K562 (cell line): Measurements from ENCODE around the gene ATP6V1G2. TPM values are rescaled to one million over a fixed set of nuclear protein-coding genes. Genes with fewer than 3 reads are reported as not detected.
A peak's percentile ranks its signal among the peaks of the same experiment; 100 is the strongest.

ENCODE experiments used
- JUN ChIP-seq, 2 experiments: sonication (generic) in 1 of 2; formaldehyde crosslinking in 1 of 2; IDR thresholded peaks; 2 replicates each; pipeline versions ENCODE4 v1.6.1 to v1.8.0; 2012 to 2022; ENCODE audit warnings: borderline replicate concordance in 2 of 2, mild to moderate bottlenecking in 2 of 2, improper control_type of control experiment in 1 of 2, low read depth in 1 of 2, low read length in 1 of 2, missing genetic modification reagents in 1 of 2
- MITF ChIP-seq: IDR thresholded peaks from 2 replicates; pipeline ENCODE4 v1.6.1; 2014; ENCODE audit warnings: antibody characterized with exemption
- MTA3 ChIP-seq: fragments of 450-650 bp; formaldehyde crosslinking; IDR thresholded peaks from 2 replicates; pipeline ENCODE4 v1.6.1; 2017; ENCODE audit warnings: mild to moderate bottlenecking, borderline replicate concordance
- ZHX1 ChIP-seq: fragments of 150-350 bp; conservative IDR thresholded peaks from 2 replicates; pipeline ENCODE4 v1.6.1; 2014; ENCODE audit warnings: low read length
- ZNF639 ChIP-seq, 2 experiments: fragments of 200-800 bp in 1 of 2; sonication (Bioruptor generic) in 1 of 2; sonication (generic) in 1 of 2; formaldehyde crosslinking in 1 of 2; IDR thresholded peaks in 1 of 2; conservative IDR thresholded peaks in 1 of 2; 2 replicates each; pipeline versions ENCODE4 v1.5.0 to v1.6.1; 2016 to 2020; ENCODE audit warnings: missing compliant biosample characterization in 1 of 2, missing genetic modification characterization in 1 of 2, missing genetic modification reagents in 1 of 2
- polyA plus RNA-seq, 8 experiments: library from polyadenylated mRNA; depleted of rRNA in 4 of 8; stranded (reverse) in 5 of 8; unstranded in 3 of 8; fragments of >200 nt; fragmentation: Nextera tagmentation in 2 of 8; fragmentation: Illumina TruSeq in 1 of 8; extraction: Ambion mirVana in 2 of 8; extraction: Trizol in 1 of 8; gene quantifications; 2 replicates each; pipeline versions ENCODE4 v1.2.1 to v1.2.3, GENCODE V29; 2011 to 2014; ENCODE audit warnings: inconsistent platforms in 1 of 8, missing spikeins in 1 of 8
- total RNA-seq, 7 experiments: library from RNA; depleted of rRNA in 6 of 7; stranded (reverse); fragments of >200 nt in 6 of 7; fragmentation: Illumina TruSeq in 2 of 7; extraction: Trizol in 2 of 7; gene quantifications; 2 replicates each; pipeline versions ENCODE4 v1.2.1 to v1.2.3, GENCODE V29; 2011 to 2021; ENCODE audit warnings: low replicate concordance in 1 of 7
- TF ChIP-seq, protein P1 (sequence below), 2 experiments: fragments of 450-650 bp in 1 of 2; sonication (generic) in 1 of 2; formaldehyde crosslinking in 1 of 2; IDR thresholded peaks; 2 replicates each; pipeline versions ENCODE4 v1.7.1 to v1.9.0; 2016 to 2022; ENCODE audit warnings: inconsistent platforms in 1 of 2, mild to moderate bottlenecking in 1 of 2, missing genetic modification reagents in 1 of 2

The ATP6V1G2 gene
- total and polyA plus RNA-seq, 9 of the 15 experiments (the other 6 are each of a cell fraction or from before 2014, with no cell fraction given) = 0.14 to 1.5 (median 0.33) TPM

DNA sequence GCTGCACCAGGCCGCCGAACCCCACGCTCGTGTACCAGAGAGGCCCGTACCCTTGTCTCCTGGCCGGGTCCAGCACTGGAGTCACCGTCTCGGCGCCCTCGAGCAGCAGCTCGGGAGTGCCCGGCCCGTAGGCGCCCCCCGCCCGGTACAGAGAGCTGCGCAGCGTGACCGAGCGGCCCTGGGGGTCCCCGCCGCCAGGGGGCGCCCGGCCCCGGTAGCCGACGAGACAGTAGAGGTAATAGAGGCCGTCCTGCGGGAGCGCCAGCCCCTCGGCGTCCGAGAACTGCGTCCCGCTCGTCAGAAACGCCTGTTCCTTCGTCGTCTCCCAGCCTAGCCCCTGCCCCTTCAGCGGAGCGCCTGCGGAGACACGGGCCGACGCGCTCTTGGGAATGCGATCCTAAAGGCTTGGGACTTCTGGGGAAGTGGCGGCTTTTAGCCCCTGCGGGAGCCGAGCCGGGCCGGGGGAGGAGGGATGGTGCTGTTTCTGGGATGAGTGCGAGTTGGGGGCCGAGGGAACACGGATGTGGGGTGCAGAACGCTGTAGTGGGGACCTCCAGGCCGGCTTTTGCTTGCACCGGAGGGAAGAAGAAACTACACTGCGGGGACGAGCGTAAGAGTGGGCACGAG lies 34.5 kb upstream of the ATP6V1G2 start (continued):
- TF ChIP-seq, protein P1, sequence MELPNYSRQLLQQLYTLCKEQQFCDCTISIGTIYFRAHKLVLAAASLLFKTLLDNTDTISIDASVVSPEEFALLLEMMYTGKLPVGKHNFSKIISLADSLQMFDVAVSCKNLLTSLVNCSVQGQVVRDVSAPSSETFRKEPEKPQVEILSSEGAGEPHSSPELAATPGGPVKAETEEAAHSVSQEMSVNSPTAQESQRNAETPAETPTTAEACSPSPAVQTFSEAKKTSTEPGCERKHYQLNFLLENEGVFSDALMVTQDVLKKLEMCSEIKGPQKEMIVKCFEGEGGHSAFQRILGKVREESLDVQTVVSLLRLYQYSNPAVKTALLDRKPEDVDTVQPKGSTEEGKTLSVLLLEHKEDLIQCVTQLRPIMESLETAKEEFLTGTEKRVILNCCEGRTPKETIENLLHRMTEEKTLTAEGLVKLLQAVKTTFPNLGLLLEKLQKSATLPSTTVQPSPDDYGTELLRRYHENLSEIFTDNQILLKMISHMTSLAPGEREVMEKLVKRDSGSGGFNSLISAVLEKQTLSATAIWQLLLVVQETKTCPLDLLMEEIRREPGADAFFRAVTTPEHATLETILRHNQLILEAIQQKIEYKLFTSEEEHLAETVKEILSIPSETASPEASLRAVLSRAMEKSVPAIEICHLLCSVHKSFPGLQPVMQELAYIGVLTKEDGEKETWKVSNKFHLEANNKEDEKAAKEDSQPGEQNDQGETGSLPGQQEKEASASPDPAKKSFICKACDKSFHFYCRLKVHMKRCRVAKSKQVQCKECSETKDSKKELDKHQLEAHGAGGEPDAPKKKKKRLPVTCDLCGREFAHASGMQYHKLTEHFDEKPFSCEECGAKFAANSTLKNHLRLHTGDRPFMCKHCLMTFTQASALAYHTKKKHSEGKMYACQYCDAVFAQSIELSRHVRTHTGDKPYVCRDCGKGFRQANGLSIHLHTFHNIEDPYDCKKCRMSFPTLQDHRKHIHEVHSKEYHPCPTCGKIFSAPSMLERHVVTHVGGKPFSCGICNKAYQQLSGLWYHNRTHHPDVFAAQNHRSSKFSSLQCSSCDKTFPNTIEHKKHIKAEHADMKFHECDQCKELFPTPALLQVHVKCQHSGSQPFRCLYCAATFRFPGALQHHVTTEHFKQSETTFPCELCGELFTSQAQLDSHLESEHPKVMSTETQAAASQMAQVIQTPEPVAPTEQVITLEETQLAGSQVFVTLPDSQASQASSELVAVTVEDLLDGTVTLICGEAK (IDR thresholded peaks at IDR 0.05) = peak; percentile 60; the same call in 1 of the 2 replicates
- TF ChIP-seq, protein P1 (CRISPR knock-in tag; IDR thresholded peaks at IDR 0.05) = no peak
- TF ChIP-seq ZNF639 (CRISPR knock-in tag; conservative IDR thresholded peaks at IDR 0.05 in 1 of 2, IDR thresholded peaks at IDR 0.05 in 1 of 2) (peak in 1 of 2 experiments; percentile 73; a peak in 2 of 4 replicates), ZHX1 (0 out of 2 replicates have a peak, but pooled peaks have one; percentile 65), JUN (IDR thresholded peaks at IDR 0.05; ENCODE audit: borderline replicate concordance, low read depth, low read length) (0 out of 2 replicates have a peak, but pooled peaks have one; percentile 38), JUN (CRISPR knock-in tag; IDR thresholded peaks at IDR 0.05; ENCODE audit: borderline replicate concordance) (0 out of 2 replicates have a peak, but pooled peaks have one; percentile 58), MITF (no peak), MTA3 (peak; percentile 95)
